Mesenchymal stem cell (in vitro differentiated cells and primary cell): ENCODE measurements around the gene PLA2G5.

Experiments
- DNase-seq: peaks from one replicate; pipeline ENCODE4 v3.0.0-alpha.2; 2013
- H2AFZ ChIP-seq: one replicate; pipeline ENCODE4 v1.6.1; 2013; ENCODE audit warnings: low read depth, mild to moderate bottlenecking, control low read depth, inconsistent platforms, low read length, moderate library complexity
- H2AK5ac ChIP-seq: 2 replicates; pipeline ENCODE4 v1.6.1; 2013; ENCODE audit warnings: low read length, moderate library complexity, mild to moderate bottlenecking, inconsistent platforms; ENCODE audit not compliant: severe bottlenecking
- H2BK120ac ChIP-seq: one replicate; pipeline ENCODE4 v1.6.1; 2013; ENCODE audit warnings: low read depth, mild to moderate bottlenecking, inconsistent platforms, low read length, moderate library complexity
- H2BK12ac ChIP-seq, 2 experiments: one replicate each; pipeline ENCODE4 v1.6.1; 2013; ENCODE audit warnings: inconsistent platforms in 2 of 2, low read length in 2 of 2, mild to moderate bottlenecking in 2 of 2, moderate library complexity in 2 of 2, control low read depth in 1 of 2
- H2BK15ac ChIP-seq: one replicate; pipeline ENCODE4 v1.6.1; 2013; ENCODE audit warnings: mild to moderate bottlenecking, low read depth, inconsistent platforms; ENCODE audit not compliant: poor library complexity, severe bottlenecking
- H2BK5ac ChIP-seq: 2 replicates; pipeline ENCODE4 v1.6.1; 2013; ENCODE audit warnings: low read depth, mild to moderate bottlenecking, low read length, control low read depth, inconsistent platforms; ENCODE audit not compliant: poor library complexity, severe bottlenecking
- H3K14ac ChIP-seq, 2 experiments: one replicate each; pipeline ENCODE4 v1.6.1; 2013; ENCODE audit warnings: inconsistent platforms in 2 of 2, low read length in 2 of 2, control low read depth in 1 of 2, mild to moderate bottlenecking in 1 of 2, moderate library complexity in 1 of 2
- H3K18ac ChIP-seq, 2 experiments: one replicate each; pipeline ENCODE4 v1.6.1; 2013; ENCODE audit warnings: inconsistent platforms in 2 of 2, low read length in 2 of 2, control low read depth in 1 of 2, low read depth in 1 of 2, mild to moderate bottlenecking in 1 of 2
- H3K23ac ChIP-seq, 2 experiments: one replicate each; pipeline ENCODE4 v1.6.1; 2013; ENCODE audit warnings: inconsistent platforms in 2 of 2, low read length in 2 of 2, mild to moderate bottlenecking in 2 of 2, moderate library complexity in 2 of 2, control low read depth in 1 of 2
- H3K27ac ChIP-seq: 2 replicates; pipeline ENCODE4 v1.5.1; 2013; ENCODE audit warnings: mild to moderate bottlenecking, moderate library complexity, low read length, control low read depth, inconsistent platforms; ENCODE audit not compliant: poor library complexity, severe bottlenecking
- H3K27me3 ChIP-seq, 2 experiments: 2 replicates each; pipeline versions ENCODE4 v1.6.1 to v1.7.0; 2013; ENCODE audit warnings: low read length in 2 of 2, mild to moderate bottlenecking in 2 of 2, moderate library complexity in 2 of 2, control low read depth in 1 of 2, inconsistent platforms in 1 of 2; ENCODE audit not compliant: control insufficient read depth in 1 of 2, insufficient read depth in 1 of 2
- H3K36me3 ChIP-seq, 2 experiments: 2 replicates each; pipeline versions ENCODE4 v1.6.1 to v1.7.0; 2013; ENCODE audit warnings: low read length in 2 of 2, control low read depth in 1 of 2, inconsistent platforms in 1 of 2, low read depth in 1 of 2, mild to moderate bottlenecking in 1 of 2; ENCODE audit not compliant: insufficient read depth in 2 of 2, control insufficient read depth in 1 of 2
- H3K4ac ChIP-seq, 2 experiments: one replicate each; pipeline ENCODE4 v1.6.1; 2013; ENCODE audit warnings: inconsistent platforms in 2 of 2, low read length in 2 of 2, mild to moderate bottlenecking in 2 of 2, moderate library complexity in 2 of 2, control low read depth in 1 of 2, low read depth in 1 of 2
- H3K4me1 ChIP-seq: 2 replicates; pipeline ENCODE4 v1.6.1; 2013; ENCODE audit warnings: low read depth, low read length, control low read depth; ENCODE audit not compliant: control insufficient read depth, insufficient read depth
- H3K4me2 ChIP-seq: 2 replicates; pipeline ENCODE4 v1.6.1; 2013; ENCODE audit warnings: low read length, mild to moderate bottlenecking, inconsistent platforms; ENCODE audit not compliant: poor library complexity, severe bottlenecking
- H3K4me3 ChIP-seq, 2 experiments: 2 replicates each; pipeline versions ENCODE4 v1.5.1 to v1.7.0; 2013; ENCODE audit warnings: low read length in 2 of 2, mild to moderate bottlenecking in 2 of 2, control low read depth in 1 of 2, low read depth in 1 of 2; ENCODE audit not compliant: insufficient read depth in 1 of 2
- H3K79me1 ChIP-seq: replicated peaks from 2 replicates; pipeline ENCODE4 v1.6.1; 2013; ENCODE audit warnings: mild to moderate bottlenecking, control low read depth, low read length, inconsistent platforms; ENCODE audit not compliant: poor library complexity, severe bottlenecking
- H3K9ac ChIP-seq: 2 replicates; pipeline ENCODE4 v1.7.0; 2013; ENCODE audit warnings: mild to moderate bottlenecking, low read length, moderate library complexity
- H3K9me3 ChIP-seq: 2 replicates; pipeline ENCODE4 v1.7.0; 2013; ENCODE audit warnings: mild to moderate bottlenecking, low read length; ENCODE audit not compliant: control insufficient read depth
- H4K8ac ChIP-seq: one replicate; pipeline ENCODE4 v1.6.1; 2013; ENCODE audit warnings: inconsistent platforms, mild to moderate bottlenecking, low read length, moderate library complexity
- H4K91ac ChIP-seq: one replicate; pipeline ENCODE4 v1.6.1; 2013; ENCODE audit warnings: mild to moderate bottlenecking, low read length, inconsistent platforms
- WGBS: methylation state at CpG from one replicate; pipeline ENCODE4 v1.1.7; 2013; ENCODE audit warnings: mixed read lengths; 5-methylcytosine and 5-hydroxymethylcytosine counted together

PLA2G5 gene

GRCh38 chr1:20115479-20115878, 45.5 kb downstream of the PLA2G5 start:
- Histone ChIP-seq H3K18ac (no peak overlapping the region), H2BK5ac (no peak overlapping the region), H2BK120ac (no peak overlapping the region), H2AK5ac (no peak overlapping the region), H2BK12ac (no peak overlapping the region), H3K79me1 (no peaks in the 10 kb centered on the region), H3K9ac (no peak overlapping the region), H3K4ac (no peak overlapping the region), H3K14ac (no peak overlapping the region), H4K8ac (no peak overlapping the region), H3K27ac (no peak overlapping the region), H3K9me3 (no peaks in the 10 kb centered on the region), H3K4me2 (no peak overlapping the region), H2AFZ (no peak overlapping the region), H3K4me3 (no peak overlapping the region), H4K91ac (no peak overlapping the region), H3K27me3 (peaks cover 0 to 7% of the 10 kb centered on the region in 2 experiments), H3K36me3 (no peaks in the 10 kb centered on the region), H3K23ac (no peak overlapping the region), H3K4me1 (no peaks in the 10 kb centered on the region), H2BK15ac (no peak overlapping the region)
- no peak for DNase-seq
- WGBS, result 78% methylated on average over 4 of the region's 4 CpGs

GRCh38 chr1:20115916-20116315, 45.9 kb downstream of the PLA2G5 start:
- no peak overlapping the region for H3K14ac ChIP-seq
- no peak overlapping the region for H3K4ac ChIP-seq
- 75% methylated on average over 7 of the region's 7 CpGs for WGBS
- no peak overlapping the region for H2AFZ ChIP-seq
- H2BK120ac ChIP-seq, result no peak overlapping the region
- H3K4me1 ChIP-seq, result no peaks in the 10 kb centered on the region
- no peak overlapping the region for H3K4me2 ChIP-seq
- no peak overlapping the region for H2BK12ac ChIP-seq
- no peak overlapping the region for H2BK15ac ChIP-seq
- H3K9me3 ChIP-seq, result no peaks in the 10 kb centered on the region
- H3K23ac ChIP-seq, result no peak overlapping the region
- DNase-seq, result no peak
- H3K4me3 ChIP-seq, result no peak overlapping the region
- no peak overlapping the region for H4K8ac ChIP-seq
- H3K27ac ChIP-seq, result no peak overlapping the region
- no peaks in the 10 kb centered on the region for H3K36me3 ChIP-seq
- peaks cover 0 to 7% of the 10 kb centered on the region in 2 experiments for H3K27me3 ChIP-seq
- no peak overlapping the region for H2BK5ac ChIP-seq
- H3K18ac ChIP-seq, result no peak overlapping the region
- H3K79me1 ChIP-seq, result no peaks in the 10 kb centered on the region
- no peak overlapping the region for H4K91ac ChIP-seq
- no peak overlapping the region for H2AK5ac ChIP-seq
- H3K9ac ChIP-seq, result no peak overlapping the region

- Histone ChIP-seq H2BK5ac (no peak overlapping the region), H2BK12ac (no peak overlapping the region), H3K4ac (no peak overlapping the region), H3K18ac (no peak overlapping the region), H3K4me3 (no peak overlapping the region), H4K8ac (no peak overlapping the region), H3K4me2 (no peak overlapping the region), H2AK5ac (no peak overlapping the region), H4K91ac (no peak overlapping the region), H2BK15ac (no peak overlapping the region), H3K4me1 (no peaks in the 10 kb centered on the region), H3K36me3 (no peaks in the 10 kb centered on the region), H3K14ac (no peak overlapping the region), H2BK120ac (no peak overlapping the region), H3K79me1 (no peaks in the 10 kb centered on the region), H3K23ac (no peak overlapping the region), H3K9me3 (no peaks in the 10 kb centered on the region), H3K9ac (no peak overlapping the region), H3K27ac (no peak overlapping the region), H2AFZ (no peak overlapping the region), H3K27me3 (peaks cover 4 to 13% of the 10 kb centered on the region in 2 experiments)
- no peak for DNase-seq
These were observed 47.2 kb downstream of the PLA2G5 start for GRCh38 chr1:20117236-20117635.

GRCh38 chr1:20119347-20119746, 49.4 kb downstream of the PLA2G5 start, which contains the start of gene PLA2G2D:
PLA2G2D (minus strand) TSS chr1:20119536; CDS start chr1:20119498, 38 bp downstream.
- H3K4ac ChIP-seq, result no peak within 1 kb of the TSS
- no peaks in the 10 kb centered on the region for H3K79me1 ChIP-seq
- WGBS, result 92% methylated on average over 2 of the region's 2 CpGs
- no peak within 1 kb of the TSS for H2AK5ac ChIP-seq
- no peak within 1 kb of the TSS for H4K91ac ChIP-seq
- H3K14ac ChIP-seq, result no peak within 1 kb of the TSS
- no peak within 1 kb of the TSS for H2AFZ ChIP-seq
- H4K8ac ChIP-seq, result no peak within 1 kb of the TSS
- no peak within 1 kb of the TSS for H2BK15ac ChIP-seq
- no peak within 1 kb of the TSS for H3K27ac ChIP-seq
- H3K4me3 ChIP-seq, result no peak within 1 kb of the TSS
- H3K9me3 ChIP-seq, result no peaks in the 10 kb centered on the region
- H3K4me2 ChIP-seq, result no peak within 1 kb of the TSS
- H3K4me1 ChIP-seq, result no peaks in the 10 kb centered on the region
- no peak within 1 kb of the TSS for H3K18ac ChIP-seq
- no peak within 1 kb of the TSS for H2BK12ac ChIP-seq
- peaks cover 4 to 10% of the 10 kb centered on the region in 2 experiments for H3K27me3 ChIP-seq
- no peak within 1 kb of the TSS for H2BK120ac ChIP-seq
- no peak for DNase-seq
- H3K23ac ChIP-seq, result no peak within 1 kb of the TSS
- no peaks in the 10 kb centered on the region for H3K36me3 ChIP-seq
- no peak within 1 kb of the TSS for H2BK5ac ChIP-seq
- no peak within 1 kb of the TSS for H3K9ac ChIP-seq
